Natural killer cell (primary cell): ENCODE measurements around the gene CTRB1. TPM values are rescaled to one million over a fixed set of nuclear protein-coding genes. Genes with fewer than 3 reads are reported as not detected.

Source experiments
- ATAC-seq, 3 donors: fragments of 150-1000 bp in 2 of 3; fragments of 200-7000 bp in 1 of 3; cut with Tn5 transposase; 1 replicate in 1 of 3; 2 replicates in 2 of 3; pipeline ENCODE4 v1.10.0; 2021; ENCODE audit warnings: mild to moderate bottlenecking in 2 of 3, moderate library complexity in 2 of 3
- DNase-seq, 2 donors: peaks; one replicate each; pipeline versions ENCODE4 v3.0.0 to v3.0.0-alpha.2; 2013 to 2021; ENCODE audit warnings: mixed read lengths in 1 of 2
- H3K27ac ChIP-seq: one replicate; pipeline ENCODE4 v1.5.1; 2013; ENCODE audit warnings: mild to moderate bottlenecking, low read length
- H3K27me3 ChIP-seq: one replicate; pipeline ENCODE4 v1.6.1; 2013; ENCODE audit warnings: low read length; ENCODE audit not compliant: control insufficient read depth, insufficient read depth
- H3K36me3 ChIP-seq: one replicate; pipeline ENCODE4 v1.6.1; 2013; ENCODE audit warnings: low read length; ENCODE audit not compliant: control insufficient read depth, insufficient read depth
- H3K4me1 ChIP-seq: one replicate; pipeline ENCODE4 v1.6.1; 2013; ENCODE audit warnings: low read length; ENCODE audit not compliant: control insufficient read depth, insufficient read depth
- H3K4me3 ChIP-seq: one replicate; pipeline ENCODE4 v1.5.1; 2013; ENCODE audit warnings: low read length
- H3K9me3 ChIP-seq: one replicate; pipeline ENCODE4 v1.6.1; 2013; ENCODE audit warnings: low read length; ENCODE audit not compliant: control insufficient read depth, insufficient read depth
- H3K27ac Mint-ChIP-seq, 2 donors: one replicate each; pipeline ENCODE4 v1.8.0; 2022; ENCODE audit warnings: mild to moderate bottlenecking in 2 of 2, mixed read lengths in 2 of 2, moderate library complexity in 1 of 2
- H3K27me3 Mint-ChIP-seq, 2 donors: one replicate each; pipeline ENCODE4 v1.8.0; 2022; ENCODE audit warnings: low read depth in 2 of 2, mixed read lengths in 2 of 2
- H3K36me3 Mint-ChIP-seq: one replicate; pipeline ENCODE4 v1.8.0; 2022; ENCODE audit warnings: mixed read lengths
- H3K4me1 Mint-ChIP-seq, 2 donors: one replicate each; pipeline ENCODE4 v1.8.0; 2022; ENCODE audit warnings: mixed read lengths in 2 of 2
- H3K4me3 Mint-ChIP-seq: one replicate; pipeline ENCODE4 v1.8.0; 2022; ENCODE audit warnings: mild to moderate bottlenecking, moderate library complexity, mixed read lengths
- H3K9me3 Mint-ChIP-seq, 2 donors: one replicate each; pipeline ENCODE4 v1.8.0; 2022; ENCODE audit warnings: mixed read lengths in 2 of 2
- CTCF ChIP-seq: fragments of 200-600 bp; IDR thresholded peaks from one replicate; pipeline ENCODE4 v1.8.0; 2022; ENCODE audit warnings: antibody characterized with exemption
- WGBS: methylation state at CpG from one replicate; pipeline ENCODE4 v1.1.7; 2013; ENCODE audit warnings: missing lambda C conversion rate; ENCODE audit not compliant: insufficient coverage; 5-methylcytosine and 5-hydroxymethylcytosine counted together
- intact Hi-C: fragments of 100-400 bp; cut with micrococcal nuclease; formaldehyde crosslinking; loops from one replicate; pipeline ENCODE4 v1.14.2; 2022
- total RNA-seq, 4 donors: library from RNA; stranded (reverse); fragments of 120-200 nt in 1 of 4; gene quantifications; one replicate each; pipeline versions ENCODE4 v1.2.3 to v1.2.4, GENCODE V29; 2013 to 2022

Gene CTRB1
- total RNA-seq, 3 donors from 2014 or later (not counting 1 experiment from before 2014, with no cell fraction given), result not detected

GRCh38 chr16:75230471-75231110, 11.8 kb downstream of the CTRB1 start:
- TF ChIP-seq CTCF, result no peak
- peaks cover 0 to 9% of the 10 kb centered on the region in 2 donors for H3K4me1 Mint-ChIP-seq
- intact Hi-C loops, result loop anchor here (5.0 kb wide), 2 partner anchors 33 to 172 kb away; no protein-coding TSS in a partner anchor

DNA sequence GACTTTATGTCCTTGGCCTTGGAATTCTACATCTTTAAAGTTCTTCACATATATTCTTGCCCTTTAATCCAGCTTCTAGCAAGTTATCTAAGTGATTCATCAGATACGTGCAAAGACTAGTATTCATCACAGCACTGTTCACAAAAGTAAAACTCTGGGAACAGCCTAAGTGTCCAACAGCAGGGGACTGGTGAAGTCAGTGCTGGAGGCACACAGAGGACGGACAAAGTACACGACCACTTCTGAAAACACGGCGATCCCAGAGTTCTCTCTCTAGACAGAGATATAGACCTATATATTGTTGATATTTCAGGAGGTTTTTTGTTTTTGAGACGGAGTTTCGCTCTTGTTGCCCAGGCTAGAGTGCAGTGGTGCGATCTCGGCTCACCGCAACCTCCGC, 12.8 kb downstream of the CTRB1 start:
- Mint-ChIP-seq H3K27me3 (peaks cover 0 to 17% of the 10 kb centered on the region in 2 donors), H3K36me3 (no peaks in the 10 kb centered on the region), H3K4me1 (peaks cover 0 to 18% of the 10 kb centered on the region in 2 donors), H3K4me3 (no peak overlapping the region), H3K27ac (no peak overlapping the region), H3K9me3 (no peaks in the 10 kb centered on the region)
- intact Hi-C loops, result loop anchor here (5.0 kb wide), 2 partner anchors 34 to 171 kb away; no protein-coding TSS in a partner anchor
- 92% methylated on average over 7 of the region's 11 CpGs for WGBS
- Histone ChIP-seq H3K27ac (no peak overlapping the region), H3K4me1 (peaks cover 15% of the 10 kb centered on the region), H3K4me3 (no peak overlapping the region), H3K9me3 (no peaks in the 10 kb centered on the region), H3K27me3 (peaks cover 6% of the 10 kb centered on the region), H3K36me3 (no peaks in the 10 kb centered on the region)
- no peak for TF ChIP-seq CTCF
- ATAC-seq (no peak), DNase-seq (no peak)

More at GRCh38 chr16:75230471-75231110, 11.8 kb downstream of the CTRB1 start:
- Histone ChIP-seq H3K4me3 (no peak overlapping the region), H3K36me3 (no peaks in the 10 kb centered on the region), H3K27me3 (peaks cover 6% of the 10 kb centered on the region), H3K27ac (no peak overlapping the region), H3K9me3 (no peaks in the 10 kb centered on the region), H3K4me1 (peaks cover 6% of the 10 kb centered on the region)
- Mint-ChIP-seq H3K9me3 (no peaks in the 10 kb centered on the region), H3K27ac (no peak overlapping the region), H3K36me3 (no peaks in the 10 kb centered on the region), H3K4me3 (no peak overlapping the region), H3K27me3 (peaks cover 0 to 13% of the 10 kb centered on the region in 2 donors)
- 88% methylated on average over 9 of the region's 9 CpGs for WGBS
- DNase-seq (no peak), ATAC-seq (no peak)

DNA sequence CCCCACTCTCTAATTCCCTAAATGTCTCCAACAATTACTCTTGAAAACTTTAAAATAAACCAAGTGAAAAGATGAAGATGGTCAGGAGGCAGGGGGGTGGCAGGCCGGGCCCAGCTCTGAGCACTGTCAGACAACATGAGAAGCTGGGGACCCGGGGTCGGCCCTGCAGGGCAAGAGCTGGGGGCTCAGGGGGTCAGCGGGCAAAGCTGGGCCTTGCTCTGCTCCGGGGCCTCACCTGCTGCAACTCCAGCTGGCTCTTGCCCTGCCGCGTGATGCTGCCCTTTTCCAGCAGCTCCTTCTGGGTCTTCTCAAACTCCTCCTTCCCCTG, 14.8 kb downstream of the CTRB1 start:
- Mint-ChIP-seq H3K27me3 (peaks cover 0 to 14% of the 10 kb centered on the region in 2 donors), H3K4me3 (no peak overlapping the region), H3K36me3 (no peaks in the 10 kb centered on the region), H3K4me1 (peaks cover 0 to 18% of the 10 kb centered on the region in 2 donors), H3K27ac (no peak overlapping the region), H3K9me3 (no peaks in the 10 kb centered on the region)
- TF ChIP-seq CTCF, result no peak
- Histone ChIP-seq H3K4me1 (peaks cover 15% of the 10 kb centered on the region), H3K27ac (no peak overlapping the region), H3K4me3 (no peak overlapping the region), H3K9me3 (no peaks in the 10 kb centered on the region), H3K36me3 (no peaks in the 10 kb centered on the region), H3K27me3 (peaks cover 8% of the 10 kb centered on the region)
- 73% methylated on average over 7 of the region's 7 CpGs for WGBS
- DNase-seq, result no peak
- intact Hi-C loops, result loop anchor here (5.0 kb wide), 2 partner anchors 36 to 169 kb away; no protein-coding TSS in a partner anchor
- no peak for ATAC-seq
